Measurements from ENCODE around the gene PCCB. TPM values are rescaled to one million over a fixed set of nuclear protein-coding genes. Genes with fewer than 3 reads are reported as not detected.
"Not testable (repeated sequence)": the region's sequence is repeated elsewhere in the genome, so short reads cannot be mapped to it uniquely, and the experiment has no call there.

PCCB gene
- total and polyA plus RNA-seq, 7 experiments from 2014 or later, result 13.6 to 30.9 (median 19.3) TPM

GRCh38 chr3:136267235-136267634, 17.1 kb downstream of the PCCB start:
- ATAC-seq (no peak), DNase-seq (no peak)
- Histone ChIP-seq H3K27ac (ENCODE audit: low read depth, low read length) (no peak overlapping the region), H3K4me3 (ENCODE audit: low read length) (no peak overlapping the region), H3K9me3 (ENCODE audit: control insufficient read depth in 2 of 3, low read length in 3 of 3) (no peaks in the 10 kb centered on the region), H3K27me3 (ENCODE audit: control insufficient read depth in 2 of 2, insufficient read depth in 2 of 2, low read length in 2 of 2) (no peaks in the 10 kb centered on the region), H3K4me1 (ENCODE audit: control insufficient read depth in 2 of 2, insufficient read depth in 2 of 2, low read length in 2 of 2) (no peaks in the 10 kb centered on the region), H3K36me3 (ENCODE audit: control insufficient read depth in 2 of 3, insufficient read depth in 3 of 3, low read length in 3 of 3) (peaks cover 0 to 8% (median 0%) of the 10 kb centered on the region in 3 experiments)
- no peaks in the 10 kb centered on the region for H3K27me3 Mint-ChIP-seq
- H3K4me1 Mint-ChIP-seq, result peaks cover 9 to 18% (median 15%) of the 10 kb centered on the region in 7 donors
- H3K27ac Mint-ChIP-seq, result no peak overlapping the region
- intact Hi-C loops (cut with micrococcal nuclease), result no loop called here
- CTCF ChIA-PET, result no interaction called here
- peaks cover 14 to 66% (median 37%) of the 10 kb centered on the region in 5 donors for H3K36me3 Mint-ChIP-seq
- no peaks in the 10 kb centered on the region for H3K9me3 Mint-ChIP-seq
- POLR2A ChIA-PET, result no interaction called here
- no peak overlapping the region for H3K4me3 Mint-ChIP-seq

DNA sequence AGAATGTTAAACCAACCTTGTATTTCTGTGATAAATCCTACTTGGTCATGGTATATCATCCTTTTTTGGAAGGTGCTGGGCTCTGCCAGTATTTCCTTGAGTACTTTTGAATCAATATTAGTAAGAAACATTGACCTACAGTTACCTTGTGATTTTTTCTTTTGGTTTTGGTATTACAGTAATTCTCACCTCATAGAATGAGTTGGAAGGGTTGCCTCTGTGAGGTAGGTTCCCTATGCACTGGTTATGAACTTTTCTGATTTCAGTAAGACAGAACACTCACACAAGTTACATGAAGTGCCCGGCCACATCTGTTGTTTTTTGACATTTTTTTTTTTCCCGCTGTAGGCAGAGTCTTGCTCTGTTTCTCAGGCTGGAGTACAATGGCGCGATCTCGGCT, 20.0 kb downstream of the PCCB start:
- intact Hi-C loops (cut with micrococcal nuclease), result no loop called here
- Mint-ChIP-seq H3K27ac (no peak overlapping the region), H3K4me3 (no peak overlapping the region), H3K4me1 (peaks cover 14 to 39% (median 28%) of the 10 kb centered on the region in 7 donors), H3K9me3 (peaks cover 0 to 2% (median 0%) of the 10 kb centered on the region in 11 donors), H3K27me3 (no peaks in the 10 kb centered on the region), H3K36me3 (peaks cover 9 to 74% (median 48%) of the 10 kb centered on the region in 5 donors)
- ChIA-PET POLR2A (no interaction called here), CTCF (no interaction called here)
- no peaks in the 10 kb centered on the region for H3K9me3 ChIP-seq (ENCODE audit: control insufficient read depth in 2 of 3, low read length in 3 of 3)
- H3K36me3 ChIP-seq (ENCODE audit: control insufficient read depth in 2 of 3, insufficient read depth in 3 of 3, low read length in 3 of 3), result no peaks in the 10 kb centered on the region
- H3K4me3 ChIP-seq (ENCODE audit: low read length), result no peak overlapping the region
- H3K4me1 ChIP-seq (ENCODE audit: control insufficient read depth in 2 of 2, insufficient read depth in 2 of 2, low read length in 2 of 2), result no peaks in the 10 kb centered on the region
- H3K27ac ChIP-seq (ENCODE audit: low read depth, low read length), result no peak overlapping the region
- DNase-seq (no peak), ATAC-seq (no peak)
- no peaks in the 10 kb centered on the region for H3K27me3 ChIP-seq (ENCODE audit: control insufficient read depth in 2 of 2, insufficient read depth in 2 of 2, low read length in 2 of 2)

- H3K36me3 ChIP-seq (ENCODE audit: control insufficient read depth in 2 of 3, insufficient read depth in 3 of 3, low read length in 3 of 3); H3K9me3 ChIP-seq (ENCODE audit: control insufficient read depth in 2 of 3, low read length in 3 of 3); H3K4me1 ChIP-seq (ENCODE audit: control insufficient read depth in 2 of 2, insufficient read depth in 2 of 2, low read length in 2 of 2); intact Hi-C loops (cut with micrococcal nuclease); POLR2A ChIA-PET; H3K9me3 Mint-ChIP-seq; ATAC-seq; H3K27ac ChIP-seq (ENCODE audit: low read depth, low read length); CTCF ChIA-PET; H3K4me3 Mint-ChIP-seq; H3K27me3 Mint-ChIP-seq; DNase-seq; H3K4me3 ChIP-seq (ENCODE audit: low read length); H3K27me3 ChIP-seq (ENCODE audit: control insufficient read depth in 2 of 2, insufficient read depth in 2 of 2, low read length in 2 of 2); H3K27ac Mint-ChIP-seq: not testable (repeated sequence)
- Mint-ChIP-seq H3K36me3 (peaks cover 7 to 72% (median 44%) of the 10 kb centered on the region in 5 donors), H3K4me1 (peaks cover 17 to 39% (median 28%) of the 10 kb centered on the region in 7 donors)
These were observed 21.5 kb downstream of the PCCB start for GRCh38 chr3:136271626-136272025.

- Mint-ChIP-seq H3K9me3 (peaks cover 4 to 30% (median 20%) of the 10 kb centered on the region in 11 donors), H3K4me3 (no peak overlapping the region), H3K27ac (no peak overlapping the region), H3K27me3 (no peaks in the 10 kb centered on the region), H3K36me3 (peaks cover 31 to 84% (median 61%) of the 10 kb centered on the region in 5 donors), H3K4me1 (peaks cover 12 to 34% (median 25%) of the 10 kb centered on the region in 7 donors)
- ATAC-seq, result no peak
- Histone ChIP-seq H3K4me3 (ENCODE audit: low read length) (no peak overlapping the region), H3K36me3 (ENCODE audit: control insufficient read depth in 2 of 3, insufficient read depth in 3 of 3, low read length in 3 of 3) (peaks cover 0 to 31% (median 0%) of the 10 kb centered on the region in 3 experiments), H3K27ac (ENCODE audit: low read depth, low read length) (no peak overlapping the region), H3K4me1 (ENCODE audit: control insufficient read depth in 2 of 2, insufficient read depth in 2 of 2, low read length in 2 of 2) (no peaks in the 10 kb centered on the region), H3K27me3 (ENCODE audit: control insufficient read depth in 2 of 2, insufficient read depth in 2 of 2, low read length in 2 of 2) (no peaks in the 10 kb centered on the region), H3K9me3 (ENCODE audit: control insufficient read depth in 2 of 3, low read length in 3 of 3) (peaks cover 0 to 8% (median 0%) of the 10 kb centered on the region in 3 experiments)
- intact Hi-C loops (cut with micrococcal nuclease), result no loop called here
- POLR2A ChIA-PET, result no interaction called here
- CTCF ChIA-PET, result no interaction called here
- no peak for DNase-seq
These were observed 26.1 kb downstream of the PCCB start for GRCh38 chr3:136276049-136276755.

DNA sequence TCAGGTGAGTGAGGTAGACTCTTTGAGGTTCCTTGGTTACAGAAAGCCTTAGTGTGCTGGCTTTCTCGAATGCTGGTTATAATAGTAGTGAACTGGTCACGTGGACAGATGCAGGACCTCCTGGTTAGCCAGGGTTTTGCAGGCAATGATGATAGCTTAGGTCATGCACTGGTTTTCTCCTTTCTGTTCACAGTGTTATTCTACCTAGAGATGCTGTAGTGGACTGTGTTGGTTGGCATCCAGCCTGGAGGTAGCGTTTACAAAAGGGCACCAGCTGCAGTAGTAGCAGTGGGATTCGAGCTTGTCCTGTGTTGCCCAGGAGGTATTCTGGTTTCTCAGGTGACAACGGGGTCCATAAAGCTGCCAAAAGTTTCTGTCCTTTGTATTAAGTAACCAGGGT, 27.0 kb downstream of the PCCB start:
- Histone ChIP-seq H3K27ac (ENCODE audit: low read depth, low read length) (no peak overlapping the region), H3K27me3 (ENCODE audit: control insufficient read depth in 2 of 2, insufficient read depth in 2 of 2, low read length in 2 of 2) (no peaks in the 10 kb centered on the region), H3K4me1 (ENCODE audit: control insufficient read depth in 2 of 2, insufficient read depth in 2 of 2, low read length in 2 of 2) (peaks cover 0 to 4% of the 10 kb centered on the region in 2 donors), H3K9me3 (ENCODE audit: control insufficient read depth in 2 of 3, low read length in 3 of 3) (peaks cover 0 to 8% (median 0%) of the 10 kb centered on the region in 3 experiments), H3K4me3 (ENCODE audit: low read length) (no peak overlapping the region), H3K36me3 (ENCODE audit: control insufficient read depth in 2 of 3, insufficient read depth in 3 of 3, low read length in 3 of 3) (peaks cover 0 to 31% (median 0%) of the 10 kb centered on the region in 3 experiments)
- peaks cover 4 to 39% (median 24%) of the 10 kb centered on the region in 11 donors for H3K9me3 Mint-ChIP-seq
- POLR2A ChIA-PET, result interaction anchor here (0.7 kb wide), 1 partner anchor 80 kb away, joined by 3 read pairs; no protein-coding TSS in a partner anchor
- H3K36me3 Mint-ChIP-seq, result peaks cover 34 to 86% (median 68%) of the 10 kb centered on the region in 5 donors
- DNase-seq (no peak), ATAC-seq (no peak)
- CTCF ChIA-PET, result no interaction called here
- intact Hi-C loops (cut with micrococcal nuclease), result no loop called here
- peaks cover 8 to 34% (median 22%) of the 10 kb centered on the region in 7 donors for H3K4me1 Mint-ChIP-seq
- H3K27me3 Mint-ChIP-seq, result no peaks in the 10 kb centered on the region
- H3K4me3 Mint-ChIP-seq, result no peak overlapping the region
- H3K27ac Mint-ChIP-seq, result no peak overlapping the region

GRCh38 chr3:136277634-136278033, 27.5 kb downstream of the PCCB start:
- peaks cover 4 to 39% (median 24%) of the 10 kb centered on the region in 11 donors for H3K9me3 Mint-ChIP-seq
- Histone ChIP-seq H3K4me1 (ENCODE audit: control insufficient read depth in 2 of 2, insufficient read depth in 2 of 2, low read length in 2 of 2) (peaks cover 0 to 6% of the 10 kb centered on the region in 2 donors), H3K27ac (ENCODE audit: low read depth, low read length) (no peak overlapping the region), H3K27me3 (ENCODE audit: control insufficient read depth in 2 of 2, insufficient read depth in 2 of 2, low read length in 2 of 2) (no peaks in the 10 kb centered on the region), H3K9me3 (ENCODE audit: control insufficient read depth in 2 of 3, low read length in 3 of 3) (peaks cover 0 to 8% (median 0%) of the 10 kb centered on the region in 3 experiments), H3K36me3 (ENCODE audit: control insufficient read depth in 2 of 3, insufficient read depth in 3 of 3, low read length in 3 of 3) (peaks cover 0 to 31% (median 0%) of the 10 kb centered on the region in 3 experiments), H3K4me3 (ENCODE audit: low read length) (no peak overlapping the region)
- POLR2A ChIA-PET, result interaction anchor here (0.7 kb wide), 1 partner anchor 80 kb away, joined by 3 read pairs; no protein-coding TSS in a partner anchor
- H3K4me3 Mint-ChIP-seq, result no peak overlapping the region
- H3K27me3 Mint-ChIP-seq, result no peaks in the 10 kb centered on the region
- peaks cover 34 to 80% (median 67%) of the 10 kb centered on the region in 5 donors for H3K36me3 Mint-ChIP-seq
- CTCF ChIA-PET, result no interaction called here
- intact Hi-C loops (cut with micrococcal nuclease), result no loop called here
- ATAC-seq (no peak), DNase-seq (no peak)
- H3K27ac Mint-ChIP-seq, result no peak overlapping the region
- H3K4me1 Mint-ChIP-seq, result peaks cover 5 to 34% (median 22%) of the 10 kb centered on the region in 7 donors
